HCT116 (cell line): ENCODE results near the gene SEC23A. TPM values are rescaled to one million over a fixed set of nuclear protein-coding genes. Genes with fewer than 3 reads are reported as not detected.

Experiments
- ATAC-seq: fragments of 200-7000 bp; cut with Tn5 transposase; 2 replicates; pipeline ENCODE4 v1.9.1; 2020; ENCODE audit warnings: mild to moderate bottlenecking, moderate library complexity
- BruUV-seq: library from RNA; stranded (reverse); fragments of 400-500 nt; replicated peaks from 2 replicates; lab custom pipeline; 2021; lab: Mats Ljungman, UMichigan
- CTCF ChIA-PET: fragments of 300-600 bp; sonication (Branson Sonifier 250); formaldehyde crosslinking; loops from one replicate; lab custom pipeline; 2021; ENCODE audit warnings: antibody characterized with exemption; lab: Charles Lee
- POLR2A ChIA-PET: fragments of 300-600, 350-600 bp; sonication (Branson Sonifier 250); formaldehyde crosslinking; loops from one replicate; lab custom pipeline; 2021; ENCODE audit warnings: antibody characterized with exemption; lab: Charles Lee
- RAD21 ChIA-PET, 2 experiments: fragments of 300-600 bp; sonication (Branson Sonifier 250); formaldehyde crosslinking; loops; one replicate each; lab custom pipeline; 2023; ENCODE audit warnings: low total read pairs in 2 of 2; ENCODE audit not compliant: uncharacterized antibody in 2 of 2, unreplicated experiment in 2 of 2, low non-redundant PET in 1 of 2; lab: Charles Lee
- DNase-seq: peaks from one replicate; pipeline ENCODE4 v3.0.0-alpha.2; 2010; ENCODE audit warnings: low read depth, low spot score
- H2AFZ ChIP-seq: fragments of 200-600 bp; shearing (Covaris generic), sonication (generic); 2 replicates; pipeline ENCODE4 v1.6.1; 2017; ENCODE audit warnings: low read depth, mixed run types, mixed read lengths, antibody characterized with exemption, low read length; ENCODE audit not compliant: poor library complexity, severe bottlenecking
- H3K27ac ChIP-seq: 2 replicates; pipeline ENCODE4 v1.5.1; 2012; ENCODE audit warnings: low read depth, low read length
- H3K27me3 ChIP-seq: fragments of 200-600 bp; sonication (generic); 2 replicates; pipeline ENCODE4 v1.6.1; 2016; ENCODE audit warnings: mixed run types, low read length, mixed read lengths; ENCODE audit not compliant: insufficient read depth
- H3K36me3 ChIP-seq, 2 experiments: fragments of 200-500 bp in 1 of 2; fragments of 200-600 bp in 1 of 2; sonication (Bioruptor generic) in 1 of 2; sonication (generic) in 1 of 2; 2 replicates each; pipeline versions ENCODE4 v1.5.1 to v1.6.1; 2014 to 2016; ENCODE audit warnings: low read length in 2 of 2, inconsistent platforms in 1 of 2, mixed read lengths in 1 of 2, mixed run types in 1 of 2; ENCODE audit not compliant: insufficient read depth in 2 of 2, control insufficient read depth in 1 of 2
- H3K4me1 ChIP-seq, 2 experiments: fragments of 200-600 bp in 1 of 2; sonication (generic) in 1 of 2; 2 replicates each; pipeline versions ENCODE4 v1.5.1 to v1.6.1; 2012 to 2017; ENCODE audit warnings: low read length in 2 of 2, inconsistent platforms in 1 of 2, mild to moderate bottlenecking in 1 of 2, mixed read lengths in 1 of 2, mixed run types in 1 of 2, moderate library complexity in 1 of 2; ENCODE audit not compliant: insufficient read depth in 2 of 2, control insufficient read depth in 1 of 2
- H3K4me2 ChIP-seq: fragments of 200-600 bp; sonication (generic); 2 replicates; pipeline ENCODE4 v1.6.1; 2017; ENCODE audit warnings: mixed run types, low read length, mixed read lengths
- H3K4me3 ChIP-seq, 2 experiments: fragments of 200-600 bp in 1 of 2; sonication (generic) in 1 of 2; replicated peaks in 1 of 2; 2 replicates each; pipeline ENCODE4 v1.5.1; 2011 to 2016; ENCODE audit warnings: low read length in 2 of 2, control low read depth in 1 of 2, low read depth in 1 of 2, mild to moderate bottlenecking in 1 of 2, mixed read lengths in 1 of 2, mixed run types in 1 of 2
- H3K79me2 ChIP-seq: fragments of 200-600 bp; sonication (generic); 2 replicates; pipeline ENCODE4 v1.6.1; 2017; ENCODE audit warnings: mild to moderate bottlenecking, mixed run types, low read length, moderate library complexity, mixed read lengths; ENCODE audit not compliant: insufficient read depth
- H3K9ac ChIP-seq: fragments of 200-600 bp; sonication (generic); 2 replicates; pipeline ENCODE4 v1.6.1; 2016; ENCODE audit warnings: low read length, mixed read lengths
- H3K9me2 ChIP-seq: fragments of 200-600 bp; sonication (generic), shearing (Covaris generic); 2 replicates; pipeline ENCODE4 v1.6.1; 2017; ENCODE audit warnings: mixed run types, mild to moderate bottlenecking, moderate library complexity; ENCODE audit not compliant: insufficient read depth
- H3K9me3 ChIP-seq, 2 experiments: fragments of 200-500 bp in 1 of 2; fragments of 200-600 bp in 1 of 2; sonication (Bioruptor generic) in 1 of 2; sonication (generic) in 1 of 2; 2 replicates each; pipeline ENCODE4 v1.6.1; 2014 to 2017; ENCODE audit warnings: low read length in 2 of 2, mixed read lengths in 2 of 2, inconsistent platforms in 1 of 2, low read depth in 1 of 2, mild to moderate bottlenecking in 1 of 2, mixed run types in 1 of 2, moderate library complexity in 1 of 2; ENCODE audit not compliant: control insufficient read depth in 1 of 2, insufficient read depth in 1 of 2
- H4K20me1 ChIP-seq: fragments of 200-600 bp; sonication (generic), shearing (Covaris generic); 2 replicates; pipeline ENCODE4 v1.6.1; 2017; ENCODE audit warnings: mixed run types, mild to moderate bottlenecking, moderate library complexity; ENCODE audit not compliant: insufficient read depth
- ATF3 ChIP-seq: IDR thresholded peaks from 2 replicates; pipeline ENCODE4 v1.6.1; 2012
- CBX3 ChIP-seq: IDR thresholded peaks from 2 replicates; pipeline ENCODE4 v1.6.1; 2012; ENCODE audit warnings: low read depth
- CEBPB ChIP-seq: IDR thresholded peaks from 2 replicates; pipeline ENCODE4 v1.6.1; 2012; ENCODE audit warnings: low read depth
- CTCF ChIP-seq, 3 experiments: fragments of 200-600 bp in 1 of 3; sonication (generic) in 1 of 3; IDR thresholded peaks in 2 of 3; conservative IDR thresholded peaks in 1 of 3; 2 replicates each; pipeline ENCODE4 v1.5.1; 2012 to 2017; ENCODE audit warnings: low read depth in 2 of 3, low read length in 2 of 3, antibody characterized with exemption in 1 of 3, borderline replicate concordance in 1 of 3, control low read depth in 1 of 3, mild to moderate bottlenecking in 1 of 3, mixed read lengths in 1 of 3, mixed run types in 1 of 3, moderate library complexity in 1 of 3; ENCODE audit not compliant: insufficient read depth in 1 of 3
- ELF1 ChIP-seq: IDR thresholded peaks from 2 replicates; pipeline ENCODE4 v1.6.1; 2012; ENCODE audit warnings: low read depth, borderline replicate concordance
- EZH2phosphoT487 ChIP-seq: fragments of 200-600 bp; IDR thresholded peaks from 2 replicates; pipeline ENCODE4 v1.6.1; 2018; ENCODE audit warnings: antibody characterized with exemption, borderline replicate concordance
- FOSL1 ChIP-seq: IDR thresholded peaks from 2 replicates; pipeline ENCODE4 v1.6.1; 2012; ENCODE audit warnings: low read depth
- JUND ChIP-seq: IDR thresholded peaks from 2 replicates; pipeline ENCODE4 v1.6.1; 2012
- POLR2A ChIP-seq: IDR thresholded peaks from 2 replicates; pipeline ENCODE4 v1.7.0; 2011; ENCODE audit warnings: borderline replicate concordance; ENCODE audit not compliant: insufficient read depth, insufficient read length; ENCODE audit errors: extremely low read depth
- POLR2AphosphoS5 ChIP-seq: IDR thresholded peaks from 2 replicates; pipeline ENCODE4 v1.6.1; 2011; ENCODE audit warnings: mild to moderate bottlenecking, low read depth, low read length, moderate library complexity
- SP1 ChIP-seq: IDR thresholded peaks from 2 replicates; pipeline ENCODE4 v1.6.1; 2012; ENCODE audit warnings: low read depth
- YY1 ChIP-seq: IDR thresholded peaks from 2 replicates; pipeline ENCODE4 v1.6.1; 2011; ENCODE audit warnings: low read length, low read depth, moderate library complexity, mild to moderate bottlenecking; ENCODE audit not compliant: insufficient replicate concordance; ENCODE audit errors: extremely low read depth
- ZBTB33 ChIP-seq: IDR thresholded peaks from 2 replicates; pipeline ENCODE4 v1.6.1; 2011; ENCODE audit warnings: mild to moderate bottlenecking, low read length, moderate library complexity; ENCODE audit not compliant: insufficient replicate concordance; ENCODE audit errors: extremely low read depth
- ZNF274 ChIP-seq: fragments of 200-500 bp; sonication (Bioruptor generic); IDR thresholded peaks from 2 replicates; pipeline ENCODE4 v1.6.1; 2014; ENCODE audit warnings: mild to moderate bottlenecking, low read depth, low read length, inconsistent platforms
- intact Hi-C: fragments of 100-400 bp; cut with micrococcal nuclease; formaldehyde crosslinking; loops from 2 replicates; pipeline ENCODE4 v1.10.0; 2022
- total RNA-seq: library from RNA; stranded (reverse); gene quantifications from one replicate; pipeline ENCODE4 v1.2.1, GENCODE V29; 2021; ENCODE audit not compliant: unreplicated experiment

SEC23A gene
- total RNA-seq, 1 experiment from 2014 or later, result 81.7 TPM

GRCh38 chr14:38999949-39000348 is 103.1 kb downstream of the SEC23A start:
- ATAC-seq, result no peak
- H3K36me3 ChIP-seq, result no peaks in the 10 kb centered on the region
- no peaks in the 10 kb centered on the region for H3K9me2 ChIP-seq
- no TSS peak for BruUV-seq
- ChIA-PET RAD21 (no interaction called here), CTCF (no interaction called here), POLR2A (no interaction called here)
- intact Hi-C loops, result no loop called here
- H3K9ac ChIP-seq, result no peak overlapping the region
- H3K27ac ChIP-seq, result no peak overlapping the region
- DNase-seq, result no peak
- TF ChIP-seq ZBTB33 (no peak), CTCF (IDR thresholded peaks at IDR 0.05 in 2 of 3, conservative IDR thresholded peaks at IDR 0.05 in 1 of 3; ENCODE audit: borderline replicate concordance in 1 of 3, insufficient read depth in 1 of 3, low read depth in 2 of 3, low read length in 2 of 3) (no peak), JUND (no peak), POLR2A (no peak)
- H3K9me3 ChIP-seq, result no peaks in the 10 kb centered on the region
- no peak overlapping the region for H3K4me2 ChIP-seq
- H3K79me2 ChIP-seq, result no peaks in the 10 kb centered on the region
- no peaks in the 10 kb centered on the region for H4K20me1 ChIP-seq
- H3K4me1 ChIP-seq, result no peaks in the 10 kb centered on the region
- no peak overlapping the region for H2AFZ ChIP-seq
- H3K4me3 ChIP-seq, result no peak overlapping the region
- H3K27me3 ChIP-seq, result no peaks in the 10 kb centered on the region

DNA sequence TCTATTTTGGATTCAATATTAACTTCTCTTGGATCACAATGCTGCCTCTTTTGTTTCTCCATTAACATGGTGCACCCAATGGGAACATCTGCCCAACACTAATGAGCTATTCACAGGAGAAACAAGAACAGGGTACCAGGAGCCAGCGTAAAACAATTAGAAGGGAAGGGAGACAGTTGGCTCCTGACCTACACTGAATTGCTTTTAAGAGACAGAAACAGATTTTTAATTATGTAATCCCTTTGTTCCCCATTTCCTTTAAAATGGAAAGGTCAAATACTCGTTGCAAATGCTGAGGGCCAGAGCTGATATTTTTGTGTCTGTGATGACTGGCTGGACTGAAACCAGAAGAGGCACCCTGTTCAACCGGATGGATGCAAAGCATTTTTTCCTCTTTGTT is 108.3 kb downstream of the SEC23A start:
- TF ChIP-seq SP1, result no peak
- no peak for TF ChIP-seq JUND
- no peak for TF ChIP-seq ELF1
- TF ChIP-seq FOSL1, result no peak
- TF ChIP-seq POLR2AphosphoS5, result no peak
- no peak for TF ChIP-seq ZBTB33
- TF ChIP-seq CBX3, result no peak
- no peak for TF ChIP-seq ATF3
- TF ChIP-seq YY1, result no peak
- no peak for TF ChIP-seq EZH2phosphoT487
- TF ChIP-seq ZNF274, result no peak
- TF ChIP-seq CEBPB, result no peak
- TF ChIP-seq, all 23 proteins: peak for 0
- Histone ChIP-seq H3K27me3 (peaks cover 3% of the 10 kb centered on the region; the same call in 1 of the 2 replicates), H3K79me2 (no peaks in the 10 kb centered on the region), H3K4me2 (no peak overlapping the region), H3K9ac (no peak overlapping the region), H3K27ac (no peak overlapping the region), H3K9me2 (no peaks in the 10 kb centered on the region), H3K36me3 (no peaks in the 10 kb centered on the region), H3K4me1 (0 out of 4 replicates have a peak, but pooled peaks cover 0 to 3% of the 10 kb centered on the region in 2 experiments), H2AFZ (no peak overlapping the region), H4K20me1 (no peaks in the 10 kb centered on the region), H3K9me3 (no peaks in the 10 kb centered on the region), H3K4me3 (no peak overlapping the region)
- RAD21 ChIA-PET, result no interaction called here
- intact Hi-C loops, result no loop called here
- no peak for ATAC-seq
- DNase-seq, result no peak
- POLR2A ChIA-PET, result no interaction called here
- no TSS peak for BruUV-seq
- CTCF ChIA-PET, result no interaction called here
